ENCODE data around the gene MAP2K2.
"Not testable (repeated sequence)": the region's sequence is repeated elsewhere in the genome, so short reads cannot be mapped to it uniquely, and the experiment has no call there.

The MAP2K2 gene

GRCh38 chr19:4130744-4131438, 7.0 kb upstream of the MAP2K2 start:
- no peak for DNase-seq (ENCODE audit: low read depth)

GRCh38 chr19:4129050-4129449, 5.1 kb upstream of the MAP2K2 start:
- DNase-seq (ENCODE audit: low read depth) = not testable (repeated sequence)

GRCh38 chr19:4127322-4127721, 3.4 kb upstream of the MAP2K2 start:
- not testable (repeated sequence) for DNase-seq (ENCODE audit: low read depth)

GRCh38 chr19:4124638-4125037, 716 bp upstream of the MAP2K2 start:
- no peak for DNase-seq (ENCODE audit: low read depth)

- no peak for DNase-seq (ENCODE audit: low read depth)
These were observed 1.4 kb downstream of the MAP2K2 start for GRCh38 chr19:4122480-4122879.

GRCh38 chr19:4121815-4122214, 2.1 kb downstream of the MAP2K2 start:
- DNase-seq (ENCODE audit: low read depth) = no peak

GRCh38 chr19:4121273-4121612, 2.7 kb downstream of the MAP2K2 start:
- DNase-seq (ENCODE audit: low read depth) = no peak

GRCh38 chr19:4120559-4121272, 3.2 kb downstream of the MAP2K2 start:
- no peak for DNase-seq (ENCODE audit: low read depth)

- no peak for DNase-seq (ENCODE audit: low read depth)
These were observed 4.2 kb downstream of the MAP2K2 start for GRCh38 chr19:4119763-4120162.

GRCh38 chr19:4115818-4116385, 8.0 kb downstream of the MAP2K2 start:
- DNase-seq (ENCODE audit: low read depth) = no peak

GRCh38 chr19:4115050-4115817, 8.7 kb downstream of the MAP2K2 start:
- DNase-seq (ENCODE audit: low read depth) = peak; percentile 57

GRCh38 chr19:4114181-4114580, 9.7 kb downstream of the MAP2K2 start:
- no peak for DNase-seq (ENCODE audit: low read depth)

GRCh38 chr19:4113398-4114088, 10.4 kb downstream of the MAP2K2 start:
- DNase-seq (ENCODE audit: low read depth) = no peak

GRCh38 chr19:4112367-4112766, 11.6 kb downstream of the MAP2K2 start:
- no peak for DNase-seq (ENCODE audit: low read depth)

GRCh38 chr19:4109626-4109945, 14.3 kb downstream of the MAP2K2 start:
- no peak for DNase-seq (ENCODE audit: low read depth)

GRCh38 chr19:4108767-4109625, 14.9 kb downstream of the MAP2K2 start:
- peak; percentile 63 for DNase-seq (ENCODE audit: low read depth)

- no peak for DNase-seq (ENCODE audit: low read depth)
These were observed 20.9 kb downstream of the MAP2K2 start for GRCh38 chr19:4103080-4103433.

- no peak for DNase-seq (ENCODE audit: low read depth)
These were observed 21.4 kb downstream of the MAP2K2 start for GRCh38 chr19:4102339-4103079.

- no peak for DNase-seq (ENCODE audit: low read depth)
These were observed 22.5 kb downstream of the MAP2K2 start for GRCh38 chr19:4101496-4101770.

GRCh38 chr19:4100647-4101495, 23.1 kb downstream of the MAP2K2 start:
- no peak for DNase-seq (ENCODE audit: low read depth)

Measured in T follicular helper cell (primary cell).